Upper lobe of left lung (tissue), 6 donors: ENCODE measurements around the gene POFUT2. TPM values are rescaled to one million over a fixed set of nuclear protein-coding genes. Genes with fewer than 3 reads are reported as not detected.

ENCODE experiments used
- ATAC-seq, 2 donors: fragments of 200-7000 bp; cut with Tn5 transposase; one replicate each; pipeline ENCODE4 v1.9.1; 2022; ENCODE audit warnings: mild to moderate bottlenecking in 2 of 2, moderate library complexity in 2 of 2; ENCODE audit not compliant: low FRiP score in 2 of 2
- DNase-seq, 2 donors: peaks; one replicate each; pipeline ENCODE4 v3.0.0-alpha.2; 2019 to 2020
- H3K27ac ChIP-seq, 4 donors: fragments of 200-600 bp; sonication (generic); one replicate each; pipeline ENCODE4 v1.5.1; 2016 to 2019
- H3K27me3 ChIP-seq, 4 donors: fragments of 200-600 bp; sonication (generic); one replicate each; pipeline ENCODE4 v1.5.1; 2017 to 2019
- H3K36me3 ChIP-seq, 4 donors: fragments of 200-600 bp; sonication (generic); one replicate each; pipeline ENCODE4 v1.5.1; 2016 to 2019
- H3K4me1 ChIP-seq, 4 donors: fragments of 200-600 bp; sonication (generic); one replicate each; pipeline ENCODE4 v1.5.1; 2018 to 2019
- H3K4me3 ChIP-seq, 4 donors: fragments of 200-600 bp; sonication (generic); one replicate each; pipeline ENCODE4 v1.5.1; 2017 to 2019; ENCODE audit warnings: mild to moderate bottlenecking in 2 of 4, moderate library complexity in 1 of 4
- H3K9me3 ChIP-seq, 4 donors: fragments of 200-600 bp; sonication (generic); one replicate each; pipeline ENCODE4 v1.5.1; 2018 to 2019
- CTCF ChIP-seq, 6 experiments: fragments of 450-650 bp in 4 of 6; fragments of 200-600 bp in 2 of 6; sonication (generic) in 2 of 6; IDR thresholded peaks; one replicate each; pipeline ENCODE4 v1.5.1; 2016 to 2019; ENCODE audit warnings: antibody characterized with exemption in 6 of 6
- EP300 ChIP-seq, 4 donors: sonication (generic); formaldehyde crosslinking; IDR thresholded peaks; one replicate each; pipeline ENCODE4 v1.5.1; 2017; ENCODE audit warnings: antibody characterized with exemption in 4 of 4, control low read depth in 2 of 4
- POLR2A ChIP-seq, 4 donors: fragments of 450-650 bp; IDR thresholded peaks; one replicate each; pipeline ENCODE4 v1.5.1; 2016 to 2017; ENCODE audit warnings: antibody characterized with exemption in 4 of 4, mild to moderate bottlenecking in 2 of 4
- POLR2AphosphoS5 ChIP-seq, 2 donors: sonication (generic); formaldehyde crosslinking; IDR thresholded peaks; one replicate each; pipeline ENCODE4 v1.5.1; 2017; ENCODE audit warnings: antibody characterized with exemption in 2 of 2
- WGBS, 2 donors: methylation state at CpG; one replicate each; pipeline ENCODE4 v1.1.5; 2017 to 2018; 5-methylcytosine and 5-hydroxymethylcytosine counted together
- total RNA-seq, 6 donors: library from RNA; depleted of rRNA in 4 of 6; stranded (reverse); fragments of >200 nt in 4 of 6; gene quantifications; one replicate each; pipeline versions ENCODE4 v1.1.0 to v1.2.1, GENCODE V29; 2016 to 2021
- donor health status: DM: no; HTN: no; CAD: no; lungs with moderate emphysema.
- donor health status: DM: no; HTN: yes; CAD: no; lungs with severe emphysema.

The POFUT2 gene
- total RNA-seq, 6 donors from 2014 or later: 19.9 to 89.1 (median 32.5) TPM

DNA sequence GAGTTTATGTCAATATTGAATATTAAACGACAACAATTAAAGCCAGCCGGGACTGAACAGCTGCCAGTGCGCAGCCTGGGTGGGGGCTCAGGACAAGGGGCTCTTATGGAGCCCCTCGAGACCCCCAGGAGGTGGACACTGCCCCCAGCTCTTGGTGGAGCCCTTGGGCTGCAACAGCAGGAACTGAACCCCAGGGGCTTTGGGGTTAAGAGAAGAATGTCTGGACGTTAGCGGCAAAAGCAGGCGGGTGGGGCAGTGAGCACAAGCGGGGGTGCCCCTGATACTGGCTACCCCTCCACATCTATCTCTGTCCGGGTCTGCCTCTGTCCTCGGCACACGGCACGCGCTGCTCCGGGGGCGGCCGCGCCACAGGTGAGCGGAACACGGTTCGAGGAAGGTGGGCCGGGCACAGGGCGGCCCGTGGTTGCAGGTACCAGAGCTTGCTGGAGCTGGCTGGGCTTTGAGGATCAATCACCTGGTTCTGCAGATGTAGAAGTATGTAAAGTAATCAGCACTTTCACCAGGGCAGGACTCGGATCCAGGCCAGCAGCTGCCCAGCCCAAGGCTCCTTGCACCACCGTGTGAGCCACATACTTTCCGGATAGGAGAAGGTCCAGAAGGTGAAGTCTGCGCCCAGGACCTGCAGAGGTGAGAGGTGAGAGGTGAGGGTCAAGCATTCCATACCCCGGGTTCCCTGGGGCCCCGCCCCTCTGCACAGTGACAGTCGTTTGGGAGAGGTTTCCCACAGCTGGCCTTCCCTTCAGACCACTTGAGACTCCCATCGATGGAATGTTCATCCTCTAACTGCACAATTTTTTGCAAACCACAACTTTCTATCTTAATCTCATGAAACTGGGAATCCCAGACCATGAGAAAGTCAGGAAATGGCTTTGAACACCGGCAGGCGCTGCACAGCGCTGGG lies 12.4 kb upstream of the POFUT2 start:
- Histone ChIP-seq H3K27me3 (no peaks in the 10 kb centered on the region), H3K4me1 (peaks cover 38 to 51% (median 43%) of the 10 kb centered on the region in 4 donors), H3K36me3 (no peaks in the 10 kb centered on the region), H3K27ac (peak overlapping the region; percentile 84 to 97 (median 90)), H3K9me3 (no peaks in the 10 kb centered on the region), H3K4me3 (no peak overlapping the region)
- DNase-seq: peak in 1 of 2 donors; percentile 80
- 80 to 83% methylated on average over 28 to 34 of the region's 34 CpGs for WGBS, 2 donors
- ATAC-seq: no peak
- TF ChIP-seq POLR2AphosphoS5 (IDR thresholded peaks at IDR 0.05) (no peak), POLR2A (IDR thresholded peaks at IDR 0.05) (no peak), CTCF (IDR thresholded peaks at IDR 0.05) (no peak), EP300 (IDR thresholded peaks at IDR 0.05) (peak in 1 of 4 donors; percentile 46)

DNA sequence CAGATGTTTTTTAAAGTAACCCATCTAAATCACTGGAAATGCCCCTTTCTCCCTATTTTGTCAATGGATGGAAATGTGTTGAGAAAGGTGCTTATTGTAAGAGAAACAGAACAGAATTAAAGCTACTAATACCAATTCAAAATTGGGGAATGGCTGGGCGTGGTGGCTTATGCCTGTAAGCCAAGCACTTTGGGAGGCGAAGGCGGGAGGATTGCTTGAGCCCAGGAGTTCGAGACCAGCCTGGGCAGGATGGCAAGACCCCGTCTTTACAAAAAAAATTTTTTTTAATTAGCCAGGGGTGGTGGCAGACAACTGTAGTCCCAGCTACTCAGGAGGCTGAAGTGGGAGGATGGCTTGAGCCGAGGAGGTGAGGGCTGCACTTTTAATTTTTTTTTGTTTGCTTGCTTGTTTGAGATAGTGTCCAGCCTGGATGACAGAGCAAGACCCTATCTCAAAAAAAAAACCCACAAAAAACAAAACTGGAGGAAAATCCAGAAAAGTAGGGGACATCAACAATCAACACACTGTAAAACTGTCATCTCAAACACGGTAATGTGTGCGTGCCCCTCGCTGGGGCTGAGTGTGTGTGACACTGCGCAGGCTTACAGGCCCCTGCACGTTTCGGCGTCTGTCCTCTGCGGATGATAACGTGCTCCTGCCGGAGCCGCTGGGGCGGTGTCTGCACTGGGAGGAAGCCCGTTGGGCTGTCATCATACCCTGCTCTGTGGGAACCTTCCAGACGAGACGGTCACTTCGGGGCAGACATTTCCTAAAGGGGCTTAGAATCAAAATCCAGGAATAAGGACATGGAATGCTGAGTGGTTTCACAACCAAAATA lies 11.6 kb upstream of the POFUT2 start:
- DNase-seq (peak in 1 of 2 donors; percentile 69), ATAC-seq (no peak)
- H3K4me1 ChIP-seq: peaks cover 43 to 60% (median 49%) of the 10 kb centered on the region in 4 donors

DNA sequence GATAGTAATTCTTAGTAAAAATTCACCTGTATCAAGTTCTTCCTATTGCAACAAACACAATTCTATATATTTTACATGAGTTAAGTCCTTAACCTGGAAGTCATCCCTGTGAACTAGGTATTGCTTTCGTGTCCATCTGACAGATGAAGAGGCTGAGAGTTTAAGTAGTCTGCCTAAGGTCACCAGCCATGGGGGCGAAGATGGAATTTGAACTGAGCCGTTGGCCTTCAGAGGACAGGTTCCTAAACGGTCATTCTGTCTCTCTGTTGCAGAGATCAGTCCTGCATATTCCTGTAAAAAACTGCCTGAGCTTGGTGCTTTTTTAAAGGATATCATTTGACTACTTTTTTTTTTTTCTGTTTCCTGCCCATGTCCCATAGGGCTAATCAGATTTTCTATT lies 10.2 kb upstream of the POFUT2 start:
- no peak overlapping the region for H3K4me3 ChIP-seq
- WGBS, 2 donors: 90 to 97% methylated on average over 4 of the region's 4 CpGs
- peaks cover 52 to 69% (median 60%) of the 10 kb centered on the region in 4 donors for H3K4me1 ChIP-seq
- no peak for DNase-seq
- no peak for TF ChIP-seq POLR2A (IDR thresholded peaks at IDR 0.05)
- no peak for TF ChIP-seq POLR2AphosphoS5 (IDR thresholded peaks at IDR 0.05)
- TF ChIP-seq EP300 (IDR thresholded peaks at IDR 0.05): no peak
- no peak for TF ChIP-seq CTCF (IDR thresholded peaks at IDR 0.05)
- no peaks in the 10 kb centered on the region for H3K36me3 ChIP-seq
- no peak for ATAC-seq
- no peaks in the 10 kb centered on the region for H3K9me3 ChIP-seq
- H3K27ac ChIP-seq: peak overlapping the region in 2 of 4 donors; percentile 89 to 97
- H3K27me3 ChIP-seq: no peaks in the 10 kb centered on the region

More for the DNA sequence above, 11.6 kb upstream of the POFUT2 start:
- TF ChIP-seq POLR2A (IDR thresholded peaks at IDR 0.05) (no peak), CTCF (IDR thresholded peaks at IDR 0.05) (no peak), EP300 (IDR thresholded peaks at IDR 0.05) (peak in 1 of 4 donors; percentile 46), POLR2AphosphoS5 (IDR thresholded peaks at IDR 0.05) (peak in 1 of 2 donors; percentile 51)
- Histone ChIP-seq H3K36me3 (no peaks in the 10 kb centered on the region), H3K27ac (peak overlapping the region; percentile 32 to 97 (median 90)), H3K9me3 (no peaks in the 10 kb centered on the region), H3K27me3 (no peaks in the 10 kb centered on the region), H3K4me3 (no peak overlapping the region)
- 67 to 79% methylated on average over 22 of the region's 22 CpGs for WGBS, 2 donors

DNA sequence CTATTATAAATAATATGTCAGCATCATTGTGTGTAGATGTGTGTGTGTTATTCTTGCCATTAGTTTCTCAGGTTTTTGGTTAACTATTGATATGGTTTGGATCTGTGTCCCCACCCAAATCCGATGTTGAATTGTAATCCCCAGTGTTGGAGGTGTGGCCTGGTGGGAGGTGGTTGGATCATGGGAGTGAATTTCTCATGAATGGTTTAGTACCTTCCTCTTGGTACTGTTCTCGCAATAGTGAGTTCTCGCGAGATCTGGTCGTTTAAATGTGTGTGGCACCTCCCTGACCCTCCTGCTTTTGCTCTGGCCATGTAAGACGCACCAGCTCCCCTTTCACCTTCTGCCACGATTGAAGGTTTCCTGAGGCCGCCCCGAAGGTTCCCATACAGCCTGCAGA lies 9.6 kb upstream of the POFUT2 start:
- 93 to 95% methylated on average over 9 of the region's 9 CpGs for WGBS, 2 donors
- no peak for ATAC-seq

More for the DNA sequence above, 9.6 kb upstream of the POFUT2 start:
- H3K27ac ChIP-seq: peak overlapping the region in 1 of 4 donors; percentile 91
- peaks cover 54 to 69% (median 60%) of the 10 kb centered on the region in 4 donors for H3K4me1 ChIP-seq
- H3K36me3 ChIP-seq: no peaks in the 10 kb centered on the region
- TF ChIP-seq EP300 (IDR thresholded peaks at IDR 0.05) (no peak), CTCF (IDR thresholded peaks at IDR 0.05) (no peak), POLR2A (IDR thresholded peaks at IDR 0.05) (no peak), POLR2AphosphoS5 (IDR thresholded peaks at IDR 0.05) (no peak)
- no peaks in the 10 kb centered on the region for H3K9me3 ChIP-seq
- DNase-seq: no peak
- H3K4me3 ChIP-seq: no peak overlapping the region
- H3K27me3 ChIP-seq: no peaks in the 10 kb centered on the region
